Fibroblast of villous mesenchyme (primary cell): ENCODE measurements around the gene NF1. TPM values are rescaled to one million over a fixed set of nuclear protein-coding genes. Genes with fewer than 3 reads are reported as not detected.
"Not testable (repeated sequence)": the region's sequence is repeated elsewhere in the genome, so short reads cannot be mapped to it uniquely, and the experiment has no call there.

Source experiments
- DNase-seq: peaks from one replicate; pipeline ENCODE4 v3.0.0-alpha.2; 2010; ENCODE audit warnings: low read depth
- H3K4me3 ChIP-seq: 2 replicates; pipeline ENCODE4 v1.5.1; 2011; ENCODE audit warnings: low read depth, mild to moderate bottlenecking, low read length
- total RNA-seq: library from RNA; depleted of rRNA; stranded (reverse); fragments of >200 nt; gene quantifications from 2 replicates; pipeline ENCODE4 v1.2.3, GENCODE V29; 2012
- TF ChIP-seq, protein P1 (sequence below): IDR thresholded peaks from 2 replicates; pipeline ENCODE4 v1.5.1; 2012; ENCODE audit warnings: low read depth, mild to moderate bottlenecking, low read length; ENCODE audit not compliant: insufficient read depth

Gene NF1
- total RNA-seq, 1 donor = 82.5 TPM

DNA sequence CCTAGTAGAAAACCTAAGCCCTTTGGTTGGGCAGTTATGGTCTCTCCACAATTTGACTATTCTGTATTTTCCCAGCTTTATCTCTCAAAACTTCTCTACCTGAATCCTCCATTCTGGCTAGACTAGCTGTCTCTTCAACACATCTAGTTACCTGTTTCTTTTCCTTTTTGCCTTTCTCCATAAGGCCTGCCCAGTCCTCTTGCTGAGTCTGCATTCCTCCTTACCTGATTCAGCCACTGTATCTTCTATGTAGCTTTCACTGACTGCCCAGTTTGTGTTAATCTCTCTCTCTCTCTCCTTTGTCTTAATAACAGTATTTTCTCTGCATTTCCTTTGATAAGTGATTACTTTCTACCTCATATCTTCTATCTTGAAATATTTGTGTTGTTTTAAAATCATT, 228.8 kb downstream of the NF1 start:
- H3K4me3 ChIP-seq = no peak overlapping the region
- TF ChIP-seq, protein P1, sequence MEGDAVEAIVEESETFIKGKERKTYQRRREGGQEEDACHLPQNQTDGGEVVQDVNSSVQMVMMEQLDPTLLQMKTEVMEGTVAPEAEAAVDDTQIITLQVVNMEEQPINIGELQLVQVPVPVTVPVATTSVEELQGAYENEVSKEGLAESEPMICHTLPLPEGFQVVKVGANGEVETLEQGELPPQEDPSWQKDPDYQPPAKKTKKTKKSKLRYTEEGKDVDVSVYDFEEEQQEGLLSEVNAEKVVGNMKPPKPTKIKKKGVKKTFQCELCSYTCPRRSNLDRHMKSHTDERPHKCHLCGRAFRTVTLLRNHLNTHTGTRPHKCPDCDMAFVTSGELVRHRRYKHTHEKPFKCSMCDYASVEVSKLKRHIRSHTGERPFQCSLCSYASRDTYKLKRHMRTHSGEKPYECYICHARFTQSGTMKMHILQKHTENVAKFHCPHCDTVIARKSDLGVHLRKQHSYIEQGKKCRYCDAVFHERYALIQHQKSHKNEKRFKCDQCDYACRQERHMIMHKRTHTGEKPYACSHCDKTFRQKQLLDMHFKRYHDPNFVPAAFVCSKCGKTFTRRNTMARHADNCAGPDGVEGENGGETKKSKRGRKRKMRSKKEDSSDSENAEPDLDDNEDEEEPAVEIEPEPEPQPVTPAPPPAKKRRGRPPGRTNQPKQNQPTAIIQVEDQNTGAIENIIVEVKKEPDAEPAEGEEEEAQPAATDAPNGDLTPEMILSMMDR = no peak
- no peak for DNase-seq

DNA sequence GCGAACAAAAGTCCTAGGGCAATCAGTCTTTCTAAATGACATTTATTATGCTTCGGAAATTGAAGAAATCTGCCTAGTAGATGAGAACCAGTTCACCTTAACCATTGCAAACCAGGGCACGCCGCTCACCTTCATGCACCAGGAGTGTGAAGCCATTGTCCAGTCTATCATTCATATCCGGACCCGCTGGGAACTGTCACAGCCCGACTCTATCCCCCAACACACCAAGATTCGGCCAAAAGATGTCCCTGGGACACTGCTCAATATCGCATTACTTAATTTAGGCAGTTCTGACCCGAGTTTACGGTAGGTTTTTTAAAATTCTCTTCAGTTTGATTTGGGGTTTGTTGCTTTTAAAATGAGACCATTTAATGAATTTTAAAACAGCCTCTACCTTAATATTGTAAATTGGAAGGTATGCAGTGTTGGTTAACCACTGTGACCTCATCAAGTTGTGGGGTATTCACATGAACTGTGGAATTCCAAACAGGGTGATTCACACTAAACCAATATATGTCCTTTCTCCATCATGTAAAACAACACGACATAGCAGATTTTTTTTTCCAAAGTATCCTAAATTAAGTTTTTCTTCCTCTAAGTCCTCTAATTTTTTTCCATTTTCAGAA, 232.9 kb downstream of the NF1 start:
- TF ChIP-seq, protein P1 = no peak
- DNase-seq = peak; percentile 86
- no peak overlapping the region for H3K4me3 ChIP-seq

DNA sequence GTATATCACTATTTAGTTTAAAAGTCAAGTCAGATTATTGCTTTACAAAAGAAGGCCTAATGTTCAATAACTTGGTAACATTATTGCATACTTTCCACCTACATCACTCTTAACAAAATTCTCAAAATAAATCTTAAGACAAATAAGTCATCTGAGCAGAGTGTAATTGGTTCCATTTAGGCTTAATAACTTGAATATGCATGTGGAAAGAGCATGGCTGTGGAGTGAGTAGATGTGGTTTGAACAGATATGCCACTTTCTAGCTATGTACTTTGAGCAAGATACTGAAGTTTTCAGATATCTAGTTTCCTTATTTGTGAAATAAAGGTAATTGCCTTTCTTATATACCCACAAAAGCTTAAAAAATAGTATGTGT, 233.4 kb downstream of the NF1 start:
- no peak overlapping the region for H3K4me3 ChIP-seq
- TF ChIP-seq, protein P1 = no peak
- peak; percentile 42 for DNase-seq

DNA sequence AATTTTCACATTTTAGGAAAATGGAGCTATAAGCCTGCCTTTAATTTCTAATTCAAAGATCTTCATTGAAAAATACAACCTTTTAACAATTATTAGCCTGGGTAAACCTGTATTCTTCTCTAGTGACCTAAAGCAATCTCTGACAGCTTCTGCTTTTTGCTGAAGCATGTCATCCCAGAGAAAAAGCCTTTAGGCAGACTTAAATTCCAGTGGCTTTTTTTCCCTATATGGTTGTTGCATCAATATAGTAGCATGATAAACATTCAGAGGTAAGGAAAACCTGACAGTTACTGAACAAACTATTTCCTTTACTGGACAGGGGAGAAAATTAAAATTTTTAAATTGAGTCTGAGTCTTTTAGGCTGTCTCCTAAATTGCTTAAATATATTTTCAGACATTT, 234.4 kb downstream of the NF1 start:
- TF ChIP-seq, protein P1 = no peak
- no peak for DNase-seq
- no peak overlapping the region for H3K4me3 ChIP-seq

DNA sequence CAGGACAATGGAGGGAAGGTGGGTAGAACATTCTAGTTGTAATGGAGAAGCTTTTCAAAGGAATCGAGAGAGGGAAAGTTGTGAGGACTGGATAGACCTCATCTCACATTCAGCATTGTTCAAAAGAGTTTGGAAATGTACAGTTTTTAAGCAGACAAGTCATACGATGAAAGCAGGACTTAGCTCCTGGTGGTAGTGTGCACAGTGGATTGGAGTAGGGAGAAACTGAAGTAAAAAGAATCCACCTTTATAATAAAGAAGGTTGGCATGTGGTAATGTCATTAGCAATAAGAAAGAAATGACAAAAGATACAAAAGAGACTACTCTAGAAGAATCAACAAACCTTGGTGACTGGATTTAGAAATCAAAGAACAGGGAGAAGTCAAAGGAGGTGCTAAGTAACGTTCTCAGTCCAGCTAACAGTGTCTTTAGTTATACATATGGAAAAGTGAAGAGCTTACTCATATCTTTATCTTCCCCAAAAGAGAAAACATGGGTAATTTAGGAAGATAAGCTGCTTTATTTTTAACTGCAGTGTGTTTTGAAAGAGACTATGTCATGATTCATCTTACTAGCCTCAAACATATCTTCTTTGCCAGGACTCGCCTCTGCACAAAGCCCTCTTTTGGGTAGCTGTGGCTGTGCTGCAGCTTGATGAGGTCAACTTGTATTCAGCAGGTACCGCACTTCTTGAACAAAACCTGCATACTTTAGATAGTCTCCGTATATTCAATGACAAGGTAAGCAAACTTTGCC, 245.3 kb downstream of the NF1 start:
- DNase-seq = peak; percentile 89
- TF ChIP-seq, protein P1 = no peak
- H3K4me3 ChIP-seq = no peak overlapping the region

DNA sequence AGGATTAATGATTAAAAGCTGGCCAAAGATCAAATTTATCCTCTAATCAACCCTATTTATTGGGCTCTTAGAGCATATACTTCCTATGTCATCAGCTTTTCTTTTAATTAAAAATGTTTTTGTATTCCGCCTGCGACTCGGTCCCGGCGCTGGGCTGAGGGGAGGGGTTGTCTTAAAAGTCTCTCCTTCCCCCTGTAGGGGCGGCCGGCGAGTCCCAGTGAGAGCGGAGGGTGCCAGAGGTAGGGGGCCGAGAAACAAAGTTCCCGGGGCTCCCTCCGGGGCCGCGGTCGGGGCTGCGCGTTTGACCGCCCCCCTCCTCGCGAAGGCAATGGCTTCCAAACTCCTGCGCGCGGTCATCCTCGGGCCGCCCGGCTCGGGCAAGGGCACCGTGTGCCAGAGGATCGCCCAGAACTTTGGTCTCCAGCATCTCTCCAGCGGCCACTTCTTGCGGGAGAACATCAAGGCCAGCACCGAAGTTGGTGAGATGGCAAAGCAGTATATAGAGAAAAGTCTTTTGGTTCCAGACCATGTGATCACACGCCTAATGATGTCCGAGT, 250.5 kb downstream of the NF1 start:
- not testable (repeated sequence) for DNase-seq, H3K4me3 ChIP-seq

DNA sequence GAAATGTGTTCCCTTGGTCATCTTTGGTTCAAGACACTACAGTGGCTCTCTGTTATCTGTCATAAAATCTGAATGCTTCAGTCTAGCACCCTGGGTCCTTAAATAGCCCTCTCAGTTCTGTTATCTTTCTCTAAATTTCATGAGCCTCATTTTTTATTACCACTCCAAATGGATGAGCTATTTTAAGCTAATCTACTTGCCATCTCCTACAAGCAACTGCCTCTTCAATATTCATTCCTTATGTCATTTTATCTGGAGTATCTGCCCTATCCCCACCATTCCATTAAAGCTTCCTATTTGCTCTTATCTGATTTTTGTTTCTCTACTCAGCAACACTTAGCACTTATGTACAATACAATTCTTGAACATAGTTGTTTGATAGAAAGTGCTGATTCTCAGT, 254.7 kb downstream of the NF1 start:
- DNase-seq = no peak
- TF ChIP-seq, protein P1 = no peak
- no peak overlapping the region for H3K4me3 ChIP-seq
